Measurements from ENCODE around the gene SIGLEC8.

DNA sequence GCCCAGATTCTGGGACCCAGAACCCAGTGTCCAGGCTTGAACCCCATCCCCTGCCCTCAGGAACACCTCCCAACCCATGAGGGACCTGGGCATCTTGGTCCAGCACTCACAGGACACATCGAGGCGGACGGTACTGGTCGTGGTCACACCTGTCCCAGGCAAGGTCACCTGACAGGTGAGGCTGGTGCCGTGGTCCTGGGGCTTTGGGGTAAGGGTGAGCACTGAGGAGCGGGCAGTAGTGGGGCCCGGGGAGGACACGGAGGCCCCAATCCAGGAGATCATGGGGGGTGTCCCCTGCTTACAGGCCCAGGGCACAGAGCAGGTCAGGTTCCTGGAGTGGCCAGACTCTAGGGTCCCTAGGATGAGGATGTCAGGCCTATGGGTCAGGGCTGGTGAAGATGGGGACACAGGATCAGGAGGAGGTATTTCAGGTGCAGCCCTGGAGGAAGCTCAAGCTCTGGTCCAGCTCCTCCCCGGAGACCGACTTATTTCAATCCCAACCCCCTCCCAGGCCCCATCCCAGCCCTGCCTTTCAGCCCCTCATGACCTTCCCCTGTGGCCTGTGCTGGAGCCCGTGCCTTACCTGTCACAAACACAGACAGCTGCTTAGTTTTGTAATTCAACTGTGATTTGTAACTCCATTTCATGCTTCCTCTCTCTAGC lies 772 bp downstream of the SIGLEC8 start:
- TF ChIP-seq, protein P1, sequence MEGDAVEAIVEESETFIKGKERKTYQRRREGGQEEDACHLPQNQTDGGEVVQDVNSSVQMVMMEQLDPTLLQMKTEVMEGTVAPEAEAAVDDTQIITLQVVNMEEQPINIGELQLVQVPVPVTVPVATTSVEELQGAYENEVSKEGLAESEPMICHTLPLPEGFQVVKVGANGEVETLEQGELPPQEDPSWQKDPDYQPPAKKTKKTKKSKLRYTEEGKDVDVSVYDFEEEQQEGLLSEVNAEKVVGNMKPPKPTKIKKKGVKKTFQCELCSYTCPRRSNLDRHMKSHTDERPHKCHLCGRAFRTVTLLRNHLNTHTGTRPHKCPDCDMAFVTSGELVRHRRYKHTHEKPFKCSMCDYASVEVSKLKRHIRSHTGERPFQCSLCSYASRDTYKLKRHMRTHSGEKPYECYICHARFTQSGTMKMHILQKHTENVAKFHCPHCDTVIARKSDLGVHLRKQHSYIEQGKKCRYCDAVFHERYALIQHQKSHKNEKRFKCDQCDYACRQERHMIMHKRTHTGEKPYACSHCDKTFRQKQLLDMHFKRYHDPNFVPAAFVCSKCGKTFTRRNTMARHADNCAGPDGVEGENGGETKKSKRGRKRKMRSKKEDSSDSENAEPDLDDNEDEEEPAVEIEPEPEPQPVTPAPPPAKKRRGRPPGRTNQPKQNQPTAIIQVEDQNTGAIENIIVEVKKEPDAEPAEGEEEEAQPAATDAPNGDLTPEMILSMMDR (IDR thresholded peaks at IDR 0.05; ENCODE audit: low read depth, low read length) = no peak
- TF ChIP-seq EZH2phosphoT487 (IDR thresholded peaks at IDR 0.05; ENCODE audit: low read depth) = no peak

Measured in OCI-LY3 (cell line).